Skin of body (tissue), 2 donors: ENCODE measurements around the gene TMEM176A. TPM values are rescaled to one million over a fixed set of nuclear protein-coding genes. Genes with fewer than 3 reads are reported as not detected.

Experiments used
- DNase-seq: peaks from one replicate; lab custom pipeline; 2025; lab: John Stamatoyannopoulos, UW
- total RNA-seq: library from RNA; depleted of rRNA; stranded (reverse); fragments of >200 nt; gene quantifications from one replicate; pipeline ENCODE4 v1.2.3, GENCODE V29; 2014

The TMEM176A gene
- total RNA-seq, 1 donor from 2014 or later = 8.8 TPM

DNA sequence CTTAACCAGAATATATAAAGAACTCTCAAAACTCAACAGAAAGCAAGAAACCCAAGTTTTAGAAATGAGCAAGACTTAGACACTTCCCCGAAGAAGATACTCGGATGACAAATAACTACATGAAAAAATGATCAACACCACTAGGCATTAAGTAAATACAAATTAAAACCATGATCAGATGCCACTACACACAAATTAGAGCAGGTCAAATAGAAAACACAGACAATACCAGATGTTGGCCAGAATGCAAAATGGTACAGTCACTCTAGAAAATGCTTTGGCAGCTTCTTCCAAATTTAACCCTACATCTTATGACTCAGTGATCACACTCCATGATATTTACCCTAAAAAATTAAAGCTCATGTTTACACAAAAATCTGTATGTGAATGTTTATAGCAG lies 18.4 kb downstream of the TMEM176A start:
- DNase-seq = no peak

DNA sequence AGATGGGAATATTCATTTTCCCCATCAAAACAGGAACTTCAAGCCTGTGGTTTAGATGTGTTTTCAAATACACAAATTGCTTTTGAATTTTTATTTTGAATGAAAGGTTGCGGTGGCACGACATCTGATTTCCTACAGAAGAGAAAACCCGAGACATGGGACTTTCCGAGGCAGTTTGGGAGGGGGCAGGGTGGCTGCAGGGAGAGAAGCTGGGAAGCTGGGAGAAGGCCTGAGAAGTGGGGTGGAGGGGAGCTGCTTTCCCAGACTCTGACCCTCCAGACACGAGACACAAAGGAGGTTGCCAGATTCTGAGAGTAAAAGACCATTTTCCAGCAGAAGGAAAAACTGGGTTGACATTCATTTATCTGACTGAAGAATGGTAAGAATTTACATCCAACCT lies 19.6 kb downstream of the TMEM176A start:
- no peak for DNase-seq

- DNase-seq = no peak
Observed at GRCh38 chr7:150820578-150821198, 20.1 kb downstream of the TMEM176A start.

DNA sequence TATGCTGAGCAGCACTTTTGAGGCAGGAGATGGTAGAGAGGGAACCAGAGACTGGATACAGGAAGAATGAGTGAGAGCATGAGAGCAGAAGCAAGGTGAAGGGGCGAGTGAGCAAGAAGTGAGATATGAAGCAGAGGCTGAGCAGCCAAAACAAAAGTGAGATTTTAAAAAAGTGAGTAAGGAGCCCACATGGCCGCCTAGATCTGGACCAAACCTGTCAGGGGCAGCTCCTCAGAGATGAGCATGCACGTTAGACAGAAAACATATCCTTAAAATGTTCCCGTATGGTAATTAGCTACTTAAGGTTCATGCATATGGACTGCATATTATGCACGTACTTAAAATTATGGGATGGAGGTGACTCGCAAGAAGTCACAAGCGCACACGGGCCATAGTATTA lies 22.5 kb downstream of the TMEM176A start:
- no peak for DNase-seq

DNA sequence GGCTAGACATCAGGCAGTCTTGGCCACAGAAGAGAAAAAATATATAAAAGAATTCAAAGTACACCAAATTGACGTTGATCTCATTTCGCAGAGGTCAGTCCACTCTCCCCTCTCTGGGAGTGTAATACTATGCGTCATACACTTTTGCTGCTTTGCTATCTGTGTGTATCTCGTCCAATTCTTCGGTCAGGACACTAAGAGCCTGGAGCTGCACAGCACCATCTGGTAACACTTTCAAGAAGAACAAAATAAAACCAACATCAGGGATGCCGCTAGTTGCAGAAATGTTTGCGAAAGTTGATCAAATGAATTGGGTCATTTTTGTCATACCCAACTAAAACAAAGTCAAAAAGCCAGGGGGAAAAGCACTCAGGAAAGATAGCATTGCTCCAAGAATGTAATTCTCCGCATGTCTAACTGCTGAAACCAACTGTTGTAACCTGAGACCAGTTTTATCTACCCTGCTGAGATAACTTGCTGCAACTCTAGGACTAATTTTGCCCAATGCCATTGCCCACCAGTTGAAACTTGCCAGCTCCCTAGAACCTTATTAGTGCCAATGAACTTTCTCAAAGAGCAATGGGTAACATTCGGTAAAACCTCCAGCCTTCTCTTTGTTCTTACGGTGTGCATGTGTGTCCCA lies 23.0 kb downstream of the TMEM176A start:
- no peak for DNase-seq

DNA sequence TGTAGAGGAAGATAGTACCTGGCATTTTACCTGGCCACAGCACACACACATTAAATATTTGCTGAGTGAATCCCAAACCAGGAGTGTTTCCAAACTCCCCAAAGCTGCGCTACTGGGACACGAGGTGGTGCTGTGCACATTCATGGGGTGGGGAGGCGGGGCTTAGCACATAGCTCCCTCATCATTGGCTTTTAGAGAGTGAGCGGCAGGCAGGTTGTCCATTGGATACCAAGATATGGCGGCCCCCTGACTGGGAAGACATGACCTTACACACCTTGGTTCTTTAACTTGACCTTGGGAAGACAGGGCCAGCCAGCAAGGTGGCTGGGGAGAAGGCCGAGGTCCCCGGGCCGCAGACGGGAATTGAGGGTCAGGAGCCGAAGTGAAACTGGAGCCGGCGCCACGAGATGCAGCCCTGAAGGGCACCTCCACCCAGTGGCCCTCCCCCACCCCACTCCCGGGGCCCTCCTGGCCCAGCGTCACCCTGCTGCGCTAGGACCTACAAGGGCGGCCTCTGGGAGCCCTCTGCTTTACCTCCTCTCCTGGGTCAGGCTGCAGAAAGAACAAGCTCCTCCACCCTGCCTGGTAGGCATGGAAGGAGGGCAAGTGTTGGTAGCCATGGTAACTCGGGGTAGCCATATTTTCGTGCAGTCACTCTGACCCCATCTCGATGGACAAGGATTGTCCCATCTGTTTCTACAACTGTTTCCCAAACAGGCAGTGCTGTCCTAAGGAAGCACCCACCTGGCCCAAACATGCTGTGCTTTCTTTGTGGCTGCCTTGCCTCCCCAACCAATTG lies 24.0 kb downstream of the TMEM176A start:
- DNase-seq = no peak

GRCh38 chr7:150826061-150826849 lies 25.7 kb downstream of the TMEM176A start:
- DNase-seq = no peak

GRCh38 chr7:150828384-150828783 lies 27.8 kb downstream of the TMEM176A start:
- DNase-seq = no peak

GRCh38 chr7:150829426-150829825 lies 28.9 kb downstream of the TMEM176A start:
- DNase-seq = no peak

GRCh38 chr7:150830937-150831336 lies 30.4 kb downstream of the TMEM176A start:
- no peak for DNase-seq

DNA sequence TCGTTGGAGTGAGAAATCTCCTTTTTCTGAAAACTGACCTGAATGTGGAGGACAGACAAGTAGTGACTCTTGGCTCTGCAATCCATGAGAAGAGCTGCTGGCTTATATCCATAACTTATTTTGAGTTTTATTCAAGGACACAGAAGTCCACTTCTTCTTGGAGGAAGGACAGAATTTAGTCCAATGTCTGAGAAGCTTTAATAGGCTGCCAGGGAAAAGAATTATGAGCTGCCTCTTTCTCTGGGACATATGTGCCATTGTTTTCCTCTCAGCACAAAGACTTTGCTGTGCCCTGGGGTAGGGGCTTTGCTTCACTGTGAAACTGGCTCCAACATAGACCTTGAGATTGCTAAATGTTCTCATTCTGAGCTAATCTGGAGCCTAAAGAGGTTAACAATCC lies 31.3 kb downstream of the TMEM176A start:
- no peak for DNase-seq

- DNase-seq = no peak
Observed at GRCh38 chr7:150835019-150835418, 34.5 kb downstream of the TMEM176A start.

GRCh38 chr7:150835702-150836280 lies 35.2 kb downstream of the TMEM176A start:
- no peak for DNase-seq

- DNase-seq = no peak
Observed at GRCh38 chr7:150838965-150839650, 38.5 kb downstream of the TMEM176A start.

- DNase-seq = no peak
Observed at GRCh38 chr7:150842018-150842417, 41.4 kb downstream of the TMEM176A start.

DNA sequence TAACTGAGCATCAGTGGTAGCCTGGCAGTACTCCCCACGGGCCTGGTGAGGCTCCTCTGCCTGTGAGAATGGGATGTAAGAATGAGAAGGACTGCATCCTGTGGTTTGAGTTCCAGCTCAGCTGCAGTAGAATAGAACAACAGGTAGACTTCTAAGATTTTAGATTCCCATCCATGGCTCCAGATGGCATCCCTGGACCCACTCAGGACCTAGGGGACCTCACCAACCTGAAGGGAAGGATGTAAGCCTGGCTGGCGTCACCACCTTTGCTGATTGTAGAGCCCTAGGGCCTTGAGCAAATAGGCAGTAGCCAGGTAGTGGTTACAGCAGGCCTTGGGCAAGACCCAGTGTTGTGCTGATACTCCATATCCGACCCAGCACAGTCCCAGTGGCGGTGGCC lies 42.1 kb downstream of the TMEM176A start:
- no peak for DNase-seq

DNA sequence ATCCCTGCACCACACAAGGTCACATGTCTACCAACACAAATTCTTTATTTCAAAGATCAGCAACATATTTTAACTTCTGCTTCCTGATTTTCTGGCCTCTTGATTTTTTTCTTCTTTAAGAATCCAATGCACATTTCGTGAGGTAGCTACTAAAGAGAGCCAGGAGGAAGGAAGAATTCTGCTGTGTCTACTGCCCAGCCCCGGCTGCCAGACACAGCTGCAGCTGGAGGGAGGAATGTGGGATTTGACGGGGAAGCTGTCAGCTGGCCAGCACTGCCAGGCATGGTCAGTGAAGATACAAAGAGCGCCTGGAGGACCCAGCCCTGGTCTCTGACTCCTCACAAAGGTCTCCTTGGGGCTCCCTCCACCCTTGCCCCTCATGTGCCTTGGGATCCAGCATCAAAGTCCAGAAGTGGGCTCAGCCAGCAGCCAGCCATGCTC lies 44.9 kb downstream of the TMEM176A start:
- DNase-seq = no peak

DNA sequence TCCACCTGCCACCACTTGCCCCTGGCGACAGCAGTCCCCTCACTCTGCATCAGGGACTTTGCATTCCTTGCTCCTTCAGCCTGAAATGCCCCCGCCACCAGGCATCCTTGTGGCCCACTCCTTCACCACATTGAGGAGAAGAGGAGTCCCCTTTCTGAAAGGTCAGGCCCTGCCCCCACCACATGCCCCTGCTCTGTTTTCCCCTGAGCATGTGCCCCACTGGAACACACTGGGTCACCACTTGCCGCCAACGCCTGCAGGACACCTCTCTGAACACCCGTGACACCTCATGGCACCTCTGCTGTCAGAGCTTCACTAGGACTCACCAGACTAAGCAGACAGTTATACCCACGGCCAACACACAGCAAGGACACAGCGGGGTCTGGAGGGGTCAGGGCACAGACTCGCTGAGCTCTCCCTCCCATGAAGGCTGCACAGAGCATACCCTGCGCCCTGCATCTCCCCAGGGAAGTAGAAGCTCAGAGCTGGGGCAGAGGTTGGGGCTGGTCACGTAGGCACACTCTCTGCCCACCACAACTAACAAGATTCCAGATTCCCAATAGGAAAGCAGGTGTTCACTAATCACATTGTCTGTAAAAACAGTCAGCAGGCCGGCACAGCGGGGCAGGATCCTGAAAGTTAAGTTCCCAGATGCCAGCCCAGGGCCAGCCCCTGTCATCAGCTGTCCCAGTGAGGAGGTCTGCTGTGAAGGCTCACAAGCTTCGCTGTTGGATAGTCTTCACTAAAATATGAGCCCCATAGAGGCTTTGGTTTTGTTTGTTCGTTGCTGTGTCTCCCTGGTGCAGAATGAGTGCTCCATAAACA lies 45.9 kb downstream of the TMEM176A start:
- DNase-seq = no peak

- DNase-seq = no peak
Observed at GRCh38 chr7:150847536-150847935, 47.0 kb downstream of the TMEM176A start.

DNA sequence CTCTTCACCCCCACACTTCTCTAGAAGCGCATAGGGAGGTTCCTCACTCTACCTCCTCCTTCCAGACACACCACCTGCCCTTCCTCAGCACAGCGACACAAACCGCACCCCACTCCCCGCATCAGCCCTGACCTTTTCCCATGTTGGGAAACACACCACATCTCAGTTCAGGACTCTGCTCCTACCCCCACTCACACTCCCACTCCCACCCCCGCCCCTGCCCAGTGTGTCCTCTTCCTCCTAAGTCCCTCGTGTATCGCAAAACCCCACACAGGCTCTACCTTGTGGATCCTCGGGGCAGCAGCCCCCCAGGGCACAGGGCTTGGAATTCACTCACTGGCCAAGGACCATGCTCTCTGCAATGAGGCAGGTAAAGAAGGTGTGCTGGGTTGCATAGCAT lies 47.5 kb downstream of the TMEM176A start:
- DNase-seq = no peak
